Erythroblast (primary cell): ENCODE results near the gene RNF4.

Source experiments
- GATA1 ChIP-seq: IDR thresholded peaks from 2 replicates; pipeline ENCODE4 v1.6.1; 2011; ENCODE audit warnings: low read depth, mild to moderate bottlenecking, control low read depth, low read length, moderate library complexity
- POLR2A ChIP-seq: IDR thresholded peaks from 2 replicates; pipeline ENCODE4 v1.6.1; 2011; ENCODE audit warnings: mild to moderate bottlenecking, low read length

DNA sequence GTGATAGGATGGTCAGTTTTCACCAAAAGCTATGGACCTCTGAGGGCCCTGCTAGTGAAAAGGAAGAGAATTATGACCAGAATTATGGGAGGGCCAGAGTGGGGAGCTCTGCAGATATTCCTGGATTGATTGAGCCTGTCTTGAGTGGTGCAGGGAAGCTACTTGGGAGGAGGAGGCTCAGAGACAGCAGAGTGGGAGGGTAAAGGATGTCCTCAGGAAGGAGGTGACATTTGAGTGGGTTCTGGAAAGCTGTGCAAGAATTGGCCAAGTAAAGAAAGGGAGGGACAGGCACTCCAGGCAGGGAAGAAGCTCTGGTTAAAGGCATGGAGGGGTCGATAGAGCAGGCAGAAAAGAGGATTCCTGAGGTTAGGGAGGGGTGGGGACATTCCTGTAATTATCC lies 24.1 kb downstream of the RNF4 start:
- TF ChIP-seq POLR2A: no peak
- TF ChIP-seq GATA1: no peak
